ENCODE measurements around the gene DNAJB6.

DNA sequence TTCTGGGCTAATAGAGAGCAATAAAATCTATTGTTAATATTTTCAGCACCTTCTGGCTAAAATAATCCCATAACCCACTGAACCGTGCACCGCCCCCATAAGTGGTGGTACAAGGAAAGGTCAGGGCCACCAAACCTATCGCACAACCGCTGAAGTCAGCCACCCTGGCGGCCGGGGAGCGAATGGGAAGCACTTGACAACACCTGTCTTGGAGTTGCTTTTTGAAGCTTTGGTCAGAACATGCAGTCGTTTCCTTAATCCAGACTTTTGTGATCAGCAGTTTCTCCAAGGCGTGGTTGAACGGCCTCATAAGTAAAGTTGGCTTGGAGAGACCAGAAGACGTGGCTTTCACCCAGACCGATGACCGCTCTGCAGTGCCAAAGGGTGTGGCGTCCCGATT is 97.4 kb downstream of the DNAJB6 start:
- TF ChIP-seq, protein P1, sequence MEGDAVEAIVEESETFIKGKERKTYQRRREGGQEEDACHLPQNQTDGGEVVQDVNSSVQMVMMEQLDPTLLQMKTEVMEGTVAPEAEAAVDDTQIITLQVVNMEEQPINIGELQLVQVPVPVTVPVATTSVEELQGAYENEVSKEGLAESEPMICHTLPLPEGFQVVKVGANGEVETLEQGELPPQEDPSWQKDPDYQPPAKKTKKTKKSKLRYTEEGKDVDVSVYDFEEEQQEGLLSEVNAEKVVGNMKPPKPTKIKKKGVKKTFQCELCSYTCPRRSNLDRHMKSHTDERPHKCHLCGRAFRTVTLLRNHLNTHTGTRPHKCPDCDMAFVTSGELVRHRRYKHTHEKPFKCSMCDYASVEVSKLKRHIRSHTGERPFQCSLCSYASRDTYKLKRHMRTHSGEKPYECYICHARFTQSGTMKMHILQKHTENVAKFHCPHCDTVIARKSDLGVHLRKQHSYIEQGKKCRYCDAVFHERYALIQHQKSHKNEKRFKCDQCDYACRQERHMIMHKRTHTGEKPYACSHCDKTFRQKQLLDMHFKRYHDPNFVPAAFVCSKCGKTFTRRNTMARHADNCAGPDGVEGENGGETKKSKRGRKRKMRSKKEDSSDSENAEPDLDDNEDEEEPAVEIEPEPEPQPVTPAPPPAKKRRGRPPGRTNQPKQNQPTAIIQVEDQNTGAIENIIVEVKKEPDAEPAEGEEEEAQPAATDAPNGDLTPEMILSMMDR (IDR thresholded peaks at IDR 0.05; ENCODE audit: low read depth, low read length) = no peak
- no peak for TF ChIP-seq EZH2phosphoT487 (IDR thresholded peaks at IDR 0.05; ENCODE audit: low read depth)
